MV-4-11 (cell line): ENCODE measurements around the gene ROPN1L.
A peak's percentile ranks its signal among the peaks of the same experiment; 100 is the strongest.
"Not testable (repeated sequence)": the region's sequence is repeated elsewhere in the genome, so short reads cannot be mapped to it uniquely, and the experiment has no call there.

ENCODE experiments used
- DNase-seq: peaks from one replicate; lab custom pipeline; 2025; lab: John Stamatoyannopoulos, UW

The ROPN1L gene

GRCh38 chr5:10441083-10441991, at the start of gene ROPN1L:
Gene ROPN1L (plus strand): TSS chr5:10441879. CDS start chr5:10442168, 289 bp downstream.
- peak; percentile 82 for DNase-seq

DNA sequence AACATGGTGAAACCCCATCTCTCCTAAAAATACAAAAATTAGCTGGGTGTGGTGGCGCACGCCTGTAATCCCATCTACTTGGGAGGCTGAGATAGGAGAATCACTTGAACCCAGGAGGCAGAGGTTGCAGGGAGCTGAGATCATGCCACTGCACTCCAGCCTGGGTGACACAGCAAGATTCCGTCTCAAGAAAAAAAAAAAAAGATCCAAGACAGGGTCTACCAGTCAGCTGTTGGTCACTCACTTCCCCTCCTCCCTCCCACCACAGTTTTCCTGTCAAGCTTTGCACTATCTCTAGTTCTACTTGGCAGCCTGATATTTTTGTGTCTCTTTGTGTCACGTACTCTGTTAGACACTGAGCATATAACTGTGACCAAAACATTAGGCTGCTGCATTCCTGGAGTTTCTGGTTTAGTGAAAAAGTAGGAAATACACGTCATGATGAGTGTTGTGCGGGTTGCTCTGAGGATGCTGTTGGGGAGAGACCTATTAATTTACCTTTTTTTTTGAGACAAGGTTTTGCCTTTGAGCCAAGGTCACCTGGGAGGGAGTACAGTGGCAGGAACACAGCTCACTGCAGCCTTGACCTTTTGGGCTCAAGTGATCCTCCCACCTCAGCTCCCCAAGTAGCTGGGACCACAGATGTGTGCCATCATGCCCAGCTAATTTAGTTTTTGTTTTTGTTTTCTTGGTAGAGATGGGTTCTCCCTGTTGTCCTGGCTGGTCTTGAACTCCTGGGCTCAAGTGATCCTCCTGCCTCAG, 48.9 kb upstream of the ROPN1L start:
- not testable (repeated sequence) for DNase-seq

GRCh38 chr5:10393491-10393890, 48.2 kb upstream of the ROPN1L start:
- DNase-seq, result no peak

- no peak for DNase-seq
These were observed 45.1 kb upstream of the ROPN1L start for GRCh38 chr5:10396552-10396951.

GRCh38 chr5:10399839-10400238, 41.8 kb upstream of the ROPN1L start:
- no peak for DNase-seq

DNA sequence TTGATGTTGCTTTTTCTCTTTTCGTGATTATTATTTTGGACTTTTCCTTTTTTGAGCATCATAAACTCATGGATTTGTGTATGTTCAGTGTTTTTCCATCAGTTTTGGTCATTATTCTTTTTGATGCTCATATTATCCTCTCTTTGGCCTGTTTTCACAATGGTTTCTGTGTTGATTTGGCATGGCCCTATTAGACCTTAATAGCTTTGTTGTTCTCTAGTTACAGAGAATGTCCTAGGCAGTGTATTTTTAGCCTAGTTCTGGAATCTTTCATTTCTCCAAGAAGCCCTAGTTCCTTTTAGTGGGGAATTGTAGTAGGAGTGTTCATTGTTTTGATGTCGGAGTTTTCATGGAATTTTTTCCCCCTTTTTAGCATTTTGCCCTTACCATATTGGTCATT, 41.3 kb upstream of the ROPN1L start:
- no peak for DNase-seq

- DNase-seq, result peak; percentile 15
These were observed 40.8 kb upstream of the ROPN1L start for GRCh38 chr5:10400831-10401230.

DNA sequence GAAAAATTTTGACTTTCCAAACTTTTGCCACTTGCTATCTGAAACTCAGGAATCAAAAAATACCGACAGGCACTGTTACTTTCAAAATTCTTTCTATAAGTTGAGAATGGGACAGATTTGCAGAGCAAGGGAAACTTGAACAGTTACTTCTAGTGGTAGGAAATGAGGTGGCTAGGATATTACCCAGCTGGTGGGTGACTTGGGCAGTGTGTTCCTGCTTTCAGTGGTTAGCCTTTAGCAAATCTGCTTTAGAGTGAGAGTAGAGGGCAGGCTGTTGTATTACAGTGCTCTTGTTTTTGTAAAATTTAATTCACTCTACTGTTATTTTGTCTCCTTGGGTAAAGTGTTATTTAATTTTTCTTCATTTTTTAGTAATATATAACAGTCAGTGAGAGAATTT, 40.2 kb upstream of the ROPN1L start:
- peak; percentile 33 for DNase-seq

- DNase-seq, result no peak
These were observed 37.9 kb upstream of the ROPN1L start for GRCh38 chr5:10403829-10404228.

DNA sequence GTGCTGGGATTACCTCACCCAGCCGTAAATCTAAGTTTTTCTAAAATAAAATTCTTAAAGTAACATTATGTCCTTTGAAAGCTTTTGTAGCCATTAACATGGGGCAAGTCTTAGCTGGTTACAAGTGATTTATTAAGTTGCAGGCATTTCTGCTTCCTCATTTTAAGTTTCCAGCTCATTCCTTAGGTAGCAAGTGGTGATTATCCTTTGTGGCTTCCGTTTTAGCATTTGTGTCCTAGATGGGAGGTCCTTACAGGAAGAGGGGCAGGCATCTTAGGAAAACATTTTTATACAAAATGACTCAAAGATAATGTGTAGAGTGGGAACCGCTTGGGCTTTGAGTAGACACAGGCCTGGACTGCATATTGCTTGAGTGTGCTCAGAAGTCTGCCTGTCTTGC, 35.0 kb upstream of the ROPN1L start:
- DNase-seq, result peak; percentile 82

DNA sequence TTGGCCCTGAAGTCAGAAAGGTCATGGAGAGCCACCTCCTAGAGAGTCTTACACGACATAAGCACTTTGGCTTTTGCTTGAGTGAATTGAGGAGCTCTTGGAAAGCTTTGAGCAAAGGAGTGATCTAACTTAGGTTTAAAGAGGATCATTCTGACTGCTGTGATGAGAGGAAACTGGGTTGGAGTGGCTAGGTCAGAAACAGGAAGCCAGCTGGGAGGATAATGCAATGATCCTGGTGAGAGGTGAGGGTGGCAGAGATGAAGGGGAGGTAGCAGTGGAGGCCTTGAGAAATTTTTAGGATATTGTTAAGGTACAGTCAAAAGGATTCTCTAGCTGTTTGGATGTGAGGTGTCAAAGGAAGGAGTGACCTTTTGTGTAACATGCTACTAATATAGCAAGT, 32.2 kb upstream of the ROPN1L start:
- DNase-seq, result peak; percentile 22

- no peak for DNase-seq
These were observed 31.0 kb upstream of the ROPN1L start for GRCh38 chr5:10410662-10411061.

DNA sequence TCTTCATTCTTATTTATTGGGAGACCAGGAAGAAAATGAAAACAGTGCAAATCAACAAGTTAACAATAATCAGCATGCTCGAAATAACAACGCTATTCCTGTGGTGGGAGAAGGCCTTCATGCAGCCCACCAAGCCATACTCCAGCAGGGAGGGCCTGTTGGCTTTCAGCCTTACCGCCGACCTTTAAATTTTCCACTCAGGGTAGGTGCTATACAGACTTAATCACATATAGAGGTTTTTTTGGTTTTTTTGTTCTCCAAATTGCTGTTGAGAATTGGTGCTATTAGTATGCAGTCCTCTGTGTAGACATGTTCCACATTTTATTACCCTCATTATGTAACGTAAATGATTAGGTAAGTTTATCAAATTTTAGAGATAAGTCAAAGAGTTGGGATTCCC, 30.3 kb upstream of the ROPN1L start:
- no peak for DNase-seq

DNA sequence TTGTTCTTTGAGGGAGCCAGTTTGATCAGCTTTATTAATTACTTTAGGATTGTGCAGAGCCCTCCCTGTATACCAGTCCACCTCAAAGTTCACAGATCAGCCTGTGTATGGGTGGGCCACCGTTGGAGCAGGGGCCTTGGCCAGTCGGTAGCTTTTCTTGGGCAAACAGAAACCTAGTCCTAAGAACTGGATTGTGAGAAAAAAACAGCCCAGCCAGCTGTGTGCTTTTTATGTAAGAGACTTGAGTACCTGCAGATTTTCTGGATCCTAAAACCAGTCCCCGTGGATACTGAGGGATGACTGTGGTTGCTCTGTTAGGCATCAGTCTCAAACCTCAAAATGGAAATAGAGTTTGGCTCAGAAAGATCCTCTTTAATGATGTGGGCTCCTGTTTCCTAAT, 24.8 kb upstream of the ROPN1L start:
- no peak for DNase-seq

DNA sequence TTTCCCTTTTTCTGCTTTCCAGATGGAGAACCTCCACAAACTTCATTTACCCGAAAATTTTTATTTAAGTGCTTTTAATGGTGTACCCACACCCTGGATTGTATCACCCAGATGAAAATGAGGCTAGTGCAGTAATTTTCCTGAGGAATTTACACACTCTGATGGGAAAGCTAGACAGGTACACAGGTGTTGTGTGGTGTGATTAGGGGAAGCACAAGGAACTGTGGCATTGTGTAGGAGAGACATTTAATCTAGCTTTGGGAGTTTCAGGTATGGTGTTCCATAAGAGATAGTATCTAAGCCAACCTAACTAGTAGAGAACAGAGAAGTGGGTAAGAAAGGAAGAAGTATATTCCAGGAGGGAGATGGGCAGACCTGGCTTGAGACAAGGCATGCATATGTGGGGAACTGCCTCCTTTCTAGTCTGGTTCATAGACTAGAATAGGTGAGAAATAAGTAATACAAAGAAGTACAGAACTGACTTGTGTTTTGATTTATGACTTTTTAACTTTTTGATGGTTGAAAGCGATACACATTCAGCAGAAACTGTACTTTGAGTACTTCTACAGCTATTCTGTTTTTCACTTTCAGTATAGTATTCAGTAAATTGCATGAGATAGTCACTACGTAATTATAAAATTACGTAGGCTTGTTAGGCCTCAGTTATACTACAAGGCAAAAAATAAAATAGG, 22.9 kb upstream of the ROPN1L start:
- no peak for DNase-seq

DNA sequence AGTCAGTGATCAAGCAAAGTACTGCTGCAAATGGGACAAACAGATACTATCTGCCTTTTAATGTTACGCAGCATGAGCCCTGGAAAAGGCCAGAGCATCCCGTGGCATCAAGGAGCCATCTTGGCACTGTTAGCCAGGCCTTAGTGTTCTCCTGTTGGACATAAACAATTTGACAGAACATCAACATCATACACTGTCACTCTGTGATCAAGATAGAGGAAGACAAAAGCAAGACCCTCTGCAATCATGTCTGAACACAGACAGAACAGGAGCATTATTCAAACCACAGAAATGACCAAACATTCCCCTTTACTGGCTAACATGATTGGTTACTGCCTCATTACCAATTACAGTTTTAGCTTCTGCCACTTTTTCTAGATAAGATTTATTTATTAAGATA, 21.2 kb upstream of the ROPN1L start:
- DNase-seq, result no peak

- DNase-seq, result peak; percentile 10
These were observed 20.7 kb upstream of the ROPN1L start for GRCh38 chr5:10420932-10421331.

GRCh38 chr5:10421896-10422691, 19.6 kb upstream of the ROPN1L start:
- peak; percentile 80 for DNase-seq

- peak; percentile 61 for DNase-seq
These were observed 18.7 kb upstream of the ROPN1L start for GRCh38 chr5:10423022-10423421.

DNA sequence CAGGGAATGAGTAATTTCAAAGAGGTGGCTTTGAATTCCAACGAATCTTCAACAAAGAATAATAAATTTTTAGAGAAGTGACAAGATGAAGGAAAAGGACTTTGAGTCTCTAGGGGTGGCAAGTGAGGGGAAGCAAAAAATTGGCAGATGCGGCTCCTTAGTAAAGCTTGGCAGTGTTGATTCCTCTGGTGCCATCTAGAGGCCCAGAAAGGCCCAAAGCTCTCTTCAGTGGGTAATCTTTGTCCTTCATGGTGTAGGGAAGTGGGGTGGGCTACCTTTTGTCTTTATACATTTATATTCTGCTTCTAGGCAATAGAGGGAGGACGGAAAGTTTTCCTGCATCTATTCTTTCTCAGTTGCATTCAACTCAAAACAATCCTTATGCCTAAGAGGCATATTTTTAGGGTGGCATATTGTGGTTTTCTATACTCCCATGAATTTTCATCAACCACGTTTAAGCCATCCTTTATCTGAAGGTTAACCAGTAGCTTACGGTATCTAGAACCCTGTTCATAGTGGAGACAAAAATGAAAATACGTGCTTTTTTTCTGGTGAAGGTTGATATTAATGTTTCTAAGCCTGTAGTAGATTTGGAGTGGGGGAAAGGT, 17.5 kb upstream of the ROPN1L start:
- DNase-seq, result peak; percentile 72

DNA sequence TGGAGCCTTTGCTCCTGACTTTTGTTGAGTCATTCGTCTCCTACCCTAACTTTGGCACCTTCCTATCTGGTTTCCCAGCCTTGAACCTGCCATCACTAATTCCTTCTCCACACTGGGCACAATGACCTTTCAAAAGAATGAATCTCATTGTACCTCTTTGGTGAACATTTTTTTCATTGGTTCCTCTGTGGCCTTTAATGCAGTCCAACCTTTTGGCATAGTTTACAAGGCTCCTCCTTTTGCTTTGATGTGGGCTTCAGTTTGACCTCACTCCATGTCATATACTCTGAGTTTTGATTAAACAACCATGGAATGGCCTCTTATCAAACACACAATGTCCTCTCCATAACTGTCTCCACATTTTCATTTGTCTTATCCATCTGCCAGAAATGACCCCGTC, 14.5 kb upstream of the ROPN1L start:
- no peak for DNase-seq
